SK-N-SH (cell line): ENCODE data around the gene C19orf12. TPM values are rescaled to one million over a fixed set of nuclear protein-coding genes. Genes with fewer than 3 reads are reported as not detected.

ENCODE experiments used
- CTCF ChIA-PET: fragments of 300-600, 350-600 bp; formaldehyde crosslinking; extraction: SDS; loops from one replicate; lab custom pipeline; 2021; lab: Yijun Ruan, JAX
- POLR2A ChIA-PET: fragments of 350-600 bp; sonication (Branson Sonifier 250); formaldehyde crosslinking; extraction: SDS; loops from one replicate; lab custom pipeline; 2020; ENCODE audit warnings: antibody characterized with exemption, inconsistent platforms; lab: Yijun Ruan, JAX
- DNase-seq: peaks from one replicate; pipeline ENCODE4 v3.0.0; 2012
- H2AFZ ChIP-seq: fragments of 200-600 bp; sonication (generic); 2 replicates; pipeline ENCODE4 v1.8.1; 2016; ENCODE audit warnings: antibody characterized with exemption, mild to moderate bottlenecking, low read depth
- H3F3A ChIP-seq: fragments of 200-600 bp; sonication (generic); replicated peaks from 2 replicates; pipeline ENCODE3; 2016; ENCODE audit warnings: antibody characterized with exemption, mild to moderate bottlenecking; ENCODE audit not compliant: insufficient read depth
- H3K27ac ChIP-seq, 2 experiments: fragments of 200-500 bp in 1 of 2; fragments of 200-600 bp in 1 of 2; sonication (Bioruptor generic) in 1 of 2; sonication (generic), shearing (Covaris generic) in 1 of 2; 2 replicates each; pipeline versions ENCODE4 v1.5.1 to v1.6.1; 2014 to 2016; ENCODE audit warnings: low read depth in 2 of 2, inconsistent platforms in 1 of 2, low read length in 1 of 2, mild to moderate bottlenecking in 1 of 2, mixed read lengths in 1 of 2
- H3K27me3 ChIP-seq: fragments of 200-600 bp; sonication (generic), shearing (Covaris generic); 2 replicates; pipeline ENCODE4 v1.6.1; 2016; ENCODE audit warnings: mixed run types; ENCODE audit not compliant: insufficient read depth
- H3K36me3 ChIP-seq, 2 experiments: fragments of 200-500 bp in 1 of 2; fragments of 200-600 bp in 1 of 2; sonication (Bioruptor generic) in 1 of 2; sonication (generic) in 1 of 2; replicated peaks in 1 of 2; 2 replicates each; pipeline versions ENCODE3 to v1.5.1; 2014 to 2016; ENCODE audit warnings: low read length in 1 of 2, mild to moderate bottlenecking in 1 of 2; ENCODE audit not compliant: insufficient read depth in 2 of 2, control insufficient read depth in 1 of 2
- H3K4me1 ChIP-seq, 2 experiments: fragments of 200-500 bp in 1 of 2; fragments of 200-600 bp in 1 of 2; sonication (Bioruptor generic) in 1 of 2; sonication (generic), shearing (Covaris generic) in 1 of 2; 2 replicates each; pipeline versions ENCODE4 v1.5.1 to v1.6.1; 2014 to 2016; ENCODE audit warnings: low read depth in 1 of 2, low read length in 1 of 2, mixed run types in 1 of 2; ENCODE audit not compliant: insufficient read depth in 2 of 2, control insufficient read depth in 1 of 2
- H3K4me2 ChIP-seq: fragments of 200-600 bp; sonication (generic), shearing (Covaris generic); 2 replicates; pipeline ENCODE4 v1.6.1; 2017; ENCODE audit warnings: mixed run types
- H3K4me3 ChIP-seq, 2 experiments: fragments of 200-500 bp in 1 of 2; fragments of 200-600 bp in 1 of 2; sonication (Bioruptor generic) in 1 of 2; sonication (generic), shearing (Covaris generic) in 1 of 2; 2 replicates each; pipeline versions ENCODE4 v1.5.1 to v1.8.1; 2014 to 2016; ENCODE audit warnings: low read depth in 2 of 2, inconsistent platforms in 1 of 2, low read length in 1 of 2, mild to moderate bottlenecking in 1 of 2, mixed read lengths in 1 of 2, moderate library complexity in 1 of 2
- H3K79me2 ChIP-seq: fragments of 200-600 bp; sonication (generic); 2 replicates; pipeline ENCODE4 v1.8.1; 2017; ENCODE audit warnings: mild to moderate bottlenecking; ENCODE audit not compliant: insufficient read depth
- H3K9ac ChIP-seq: fragments of 200-600 bp; sonication (generic); 2 replicates; pipeline ENCODE4 v1.6.1; 2017; ENCODE audit warnings: mixed run types
- H3K9me2 ChIP-seq: fragments of 200-600 bp; sonication (generic); 2 replicates; pipeline ENCODE4 v1.6.1; 2017; ENCODE audit warnings: mixed run types
- H3K9me3 ChIP-seq: fragments of 200-600 bp; sonication (generic); 2 replicates; pipeline ENCODE4 v1.6.1; 2017; ENCODE audit warnings: mixed run types, mild to moderate bottlenecking, moderate library complexity
- H4K20me1 ChIP-seq: fragments of 200-600 bp; sonication (generic); 2 replicates; pipeline ENCODE4 v1.6.1; 2017; ENCODE audit warnings: mild to moderate bottlenecking, mixed run types; ENCODE audit not compliant: insufficient read depth
- EP300 ChIP-seq, 2 experiments: IDR thresholded peaks; 2 replicates each; pipeline versions ENCODE4 v1.4.0 to v1.6.1; 2012; ENCODE audit warnings: borderline replicate concordance in 1 of 2, low read depth in 1 of 2, low read length in 1 of 2
- EZH2phosphoT487 ChIP-seq: fragments of 200-600 bp; sonication (generic); IDR thresholded peaks from 2 replicates; pipeline ENCODE4 v1.6.1; 2017; ENCODE audit warnings: low read depth, mixed run types, mild to moderate bottlenecking, antibody characterized with exemption, moderate library complexity, borderline replicate concordance
- FOXM1 ChIP-seq: IDR thresholded peaks from 2 replicates; pipeline ENCODE4 v1.4.0; 2012; ENCODE audit warnings: low read depth, mild to moderate bottlenecking
- IRF3 ChIP-seq: fragments of 150-350 bp; IDR thresholded peaks from 2 replicates; pipeline ENCODE4 v1.6.1; 2016; ENCODE audit warnings: mild to moderate bottlenecking, low read depth, low read length
- JUND ChIP-seq: IDR thresholded peaks from 2 replicates; pipeline ENCODE4 v1.4.0; 2012
- MEF2A ChIP-seq: IDR thresholded peaks from 2 replicates; pipeline ENCODE4 v1.4.0; 2012; ENCODE audit warnings: low read depth, borderline replicate concordance
- MXI1 ChIP-seq: IDR thresholded peaks from 2 replicates; pipeline ENCODE4 v1.6.1; 2012; ENCODE audit warnings: mild to moderate bottlenecking, low read depth, low read length, improper control_type of control experiment
- NFIC ChIP-seq: IDR thresholded peaks from 2 replicates; pipeline ENCODE4 v1.4.0; 2012; ENCODE audit warnings: borderline replicate concordance
- NRF1 ChIP-seq: IDR thresholded peaks from 2 replicates; pipeline ENCODE4 v1.6.1; 2012; ENCODE audit warnings: low read depth, mild to moderate bottlenecking, low read length
- PBX3 ChIP-seq: IDR thresholded peaks from 2 replicates; pipeline ENCODE4; 2012
- POLR2AphosphoS5 ChIP-seq: IDR thresholded peaks from 2 replicates; pipeline ENCODE4 v1.6.1; 2012; ENCODE audit warnings: low read depth, low read length
- RAD21 ChIP-seq: IDR thresholded peaks from 2 replicates; pipeline ENCODE4 v1.6.1; 2012; ENCODE audit warnings: mild to moderate bottlenecking, low read length
- RFX5 ChIP-seq: IDR thresholded peaks from 2 replicates; pipeline ENCODE4 v1.6.1; 2012; ENCODE audit warnings: mild to moderate bottlenecking, improper control_type of control experiment, low read length
- RXRA ChIP-seq: IDR thresholded peaks from 2 replicates; pipeline ENCODE4 v1.4.0; 2012; ENCODE audit warnings: low read depth, mild to moderate bottlenecking, borderline replicate concordance
- SIN3A ChIP-seq: IDR thresholded peaks from 2 replicates; pipeline ENCODE4 v1.6.1; 2012; ENCODE audit warnings: low read depth, mild to moderate bottlenecking, low read length, moderate library complexity, borderline replicate concordance
- USF2 ChIP-seq: fragments of 150-350 bp; IDR thresholded peaks from 2 replicates; pipeline ENCODE4 v1.6.1; 2017; ENCODE audit warnings: antibody characterized with exemption, low read length, low read depth, borderline replicate concordance
- YY1 ChIP-seq: IDR thresholded peaks from 2 replicates; pipeline ENCODE4 v1.4.0; 2012; ENCODE audit warnings: low read depth, mild to moderate bottlenecking
- ZBTB33 ChIP-seq: IDR thresholded peaks from 2 replicates; pipeline ENCODE4 v1.4.0; 2012; ENCODE audit warnings: low read depth, borderline replicate concordance
- WGBS: methylation state at CpG from one replicate; pipeline ENCODE4 v1.1.6; 2017; ENCODE audit warnings: low lambda C conversion rate; 5-methylcytosine and 5-hydroxymethylcytosine counted together
- polyA plus RNA-seq, 3 experiments: library from polyadenylated mRNA; depleted of rRNA; stranded (reverse); fragments of >200 nt; gene quantifications; 2 replicates each; pipeline ENCODE4 v1.2.3, GENCODE V29; 2012

Gene C19orf12
- polyA plus RNA-seq, 1 of the 3 experiments (the other 2 are of a cell fraction), result 30.5 TPM

- Histone ChIP-seq H4K20me1 (no peaks in the 10 kb centered on the region), H3K79me2 (no peaks in the 10 kb centered on the region), H3K27ac (no peak overlapping the region), H2AFZ (no peak overlapping the region), H3K9ac (no peak overlapping the region), H3K9me2 (no peaks in the 10 kb centered on the region), H3K4me2 (no peak overlapping the region), H3K27me3 (no peaks in the 10 kb centered on the region), H3K9me3 (no peaks in the 10 kb centered on the region), H3K4me3 (no peak overlapping the region), H3F3A (no peaks in the 10 kb centered on the region), H3K36me3 (no peaks in the 10 kb centered on the region), H3K4me1 (no peaks in the 10 kb centered on the region)
- WGBS, result 59% methylated on average over 3 of the region's 3 CpGs
- ChIA-PET POLR2A (no interaction called here), CTCF (interaction anchor here (1.0 to 1.8 kb wide), 4 partner anchors 10 to 36 kb away, joined by 3 to 8 read pairs (median 6); no protein-coding TSS in a partner anchor)
- TF ChIP-seq JUND (no peak), NRF1 (no peak), RXRA (no peak), USF2 (no peak), NFIC (no peak), MXI1 (no peak), RAD21 (no peak), RFX5 (no peak)
- no peak for DNase-seq
These were observed 36.9 kb upstream of the C19orf12 start for GRCh38 chr19:29751932-29752331.

- Histone ChIP-seq H3K9ac (no peak overlapping the region), H3K9me2 (no peaks in the 10 kb centered on the region), H3K4me3 (no peak overlapping the region), H3K9me3 (no peaks in the 10 kb centered on the region), H3K4me2 (no peak overlapping the region), H3F3A (no peaks in the 10 kb centered on the region), H2AFZ (no peak overlapping the region)
- no peak for DNase-seq
- CTCF ChIA-PET, result interaction anchor here (0.8 to 2.3 kb wide), 5 partner anchors 10 to 123 kb away, joined by 3 to 10 read pairs (median 5); no protein-coding TSS in a partner anchor
- 65% methylated on average over 5 of the region's 5 CpGs for WGBS
- POLR2A ChIA-PET, result no interaction called here
- TF ChIP-seq PBX3, result no peak
- no peak for TF ChIP-seq FOXM1
- TF ChIP-seq IRF3, result no peak
- no peak for TF ChIP-seq EP300 (IDR thresholded peaks at IDR 0.05; ENCODE audit: borderline replicate concordance in 1 of 2, low read depth in 1 of 2, low read length in 1 of 2)
- no peak for TF ChIP-seq ZBTB33
- no peak for TF ChIP-seq POLR2AphosphoS5
- TF ChIP-seq MEF2A, result no peak
- no peak for TF ChIP-seq RAD21
- TF ChIP-seq RXRA, result no peak
- TF ChIP-seq EZH2phosphoT487, result no peak
- no peak for TF ChIP-seq SIN3A
- no peak for TF ChIP-seq YY1
- TF ChIP-seq, all 33 proteins: peak for 0
- H3K27me3 ChIP-seq, result no peaks in the 10 kb centered on the region
- no peaks in the 10 kb centered on the region for H3K4me1 ChIP-seq
- H3K79me2 ChIP-seq, result no peaks in the 10 kb centered on the region
- no peak overlapping the region for H3K27ac ChIP-seq
- no peaks in the 10 kb centered on the region for H3K36me3 ChIP-seq
- no peaks in the 10 kb centered on the region for H4K20me1 ChIP-seq
These were observed 34.9 kb upstream of the C19orf12 start for GRCh38 chr19:29750001-29750400.
